Nucleus accumbens (tissue), 56 donors: ENCODE data around the gene SERPINB4.

Experiments
- DNase-seq, 56 donors: peaks; one replicate each; lab custom pipeline; 2025; lab: John Stamatoyannopoulos, UW

SERPINB4 gene

DNA sequence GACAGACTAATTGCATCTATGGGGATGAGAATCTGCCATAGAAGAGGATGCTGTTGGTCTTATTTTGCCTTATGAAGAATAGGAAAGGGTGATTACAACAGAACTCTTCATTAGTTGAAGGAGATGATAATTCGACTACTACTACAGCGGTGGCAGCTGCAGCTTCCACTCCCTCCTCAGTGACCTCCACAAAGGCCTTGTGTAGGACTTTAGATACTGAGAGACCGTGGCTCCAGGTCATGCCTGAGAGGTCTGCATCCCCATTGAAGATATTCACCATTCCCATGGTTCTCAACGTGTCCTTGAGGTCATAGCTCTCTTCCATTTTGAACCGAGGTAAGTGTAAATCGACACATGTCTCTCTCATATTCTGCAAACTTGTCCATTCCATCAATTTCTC, 6.4 kb downstream of the SERPINB4 start:
- DNase-seq, result no peak

DNA sequence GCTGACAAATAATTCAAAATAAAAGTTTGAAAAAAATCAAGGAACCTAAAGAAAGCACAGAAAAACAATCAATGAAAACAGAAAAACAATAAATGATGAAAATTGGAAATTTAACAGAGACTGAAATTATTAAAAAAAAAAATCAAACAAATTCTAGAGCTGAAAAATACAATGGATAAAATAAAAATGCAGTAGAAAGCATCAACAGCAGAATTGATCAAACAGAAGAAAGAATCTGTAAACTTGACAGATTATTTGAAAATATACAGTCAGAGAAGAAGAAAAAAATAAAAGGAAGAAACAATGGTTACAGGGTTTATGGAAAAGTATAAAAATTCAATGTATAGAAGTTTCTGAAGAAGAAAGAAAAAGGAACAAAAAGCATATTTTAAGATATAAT, 16.2 kb downstream of the SERPINB4 start:
- no peak for DNase-seq

DNA sequence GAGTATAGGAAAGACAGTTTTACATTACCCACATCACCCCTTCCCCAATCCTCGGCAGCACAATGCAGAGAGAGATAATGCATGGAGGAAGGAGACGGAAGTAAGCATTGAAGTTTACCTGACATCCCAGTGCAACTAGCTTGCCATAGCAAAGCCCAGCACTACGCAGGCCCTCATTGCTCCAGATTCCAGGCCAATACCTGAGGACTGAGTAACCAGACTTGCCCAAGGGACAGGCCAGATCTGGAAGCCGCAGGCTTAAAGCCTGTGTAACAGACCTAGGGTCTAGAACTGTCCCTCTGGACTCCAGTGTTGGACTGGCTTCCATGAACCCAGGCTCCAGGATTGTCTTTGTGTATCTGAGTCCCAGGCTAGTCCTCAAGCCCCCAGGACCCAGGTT, 17.6 kb downstream of the SERPINB4 start:
- no peak for DNase-seq

DNA sequence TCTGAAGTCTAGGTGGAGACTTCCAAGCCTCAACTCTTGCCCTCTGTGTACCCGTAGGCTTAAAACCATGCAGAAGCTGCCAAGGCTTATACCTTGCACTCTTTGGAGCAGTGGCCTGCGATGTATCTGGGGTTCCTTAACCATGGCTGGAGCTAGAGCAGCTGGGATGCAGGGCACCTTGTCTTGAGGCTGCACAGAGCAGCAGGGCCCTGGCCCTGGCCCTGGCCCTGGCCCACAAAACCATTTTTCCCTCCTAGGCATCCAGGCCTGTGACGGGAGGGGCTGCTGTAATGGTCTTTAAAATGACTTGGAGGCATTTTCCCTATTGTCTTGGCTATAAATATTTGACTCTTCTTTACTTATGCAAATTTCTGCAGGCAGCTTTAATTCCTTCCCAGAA, 19.2 kb downstream of the SERPINB4 start:
- no peak for DNase-seq

DNA sequence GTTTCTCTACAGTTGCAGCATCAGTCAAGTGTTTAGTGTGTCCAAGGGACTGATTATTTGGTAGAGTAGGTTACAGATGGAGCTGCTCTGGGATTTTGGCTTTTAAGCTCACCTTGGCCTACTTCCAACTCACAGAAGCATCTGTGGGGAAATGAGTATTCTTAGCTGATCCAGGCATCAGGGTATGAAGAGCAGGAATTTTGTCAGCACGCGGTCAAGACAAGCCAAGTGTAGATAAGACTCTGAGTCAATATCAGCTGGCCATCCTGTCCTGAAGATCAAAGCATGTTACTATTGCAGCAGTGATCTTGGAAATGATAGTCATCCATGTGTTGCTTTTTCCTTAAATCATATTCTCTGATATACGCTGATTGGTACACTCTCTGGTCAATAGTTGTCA, 24.4 kb downstream of the SERPINB4 start:
- DNase-seq, result no peak

DNA sequence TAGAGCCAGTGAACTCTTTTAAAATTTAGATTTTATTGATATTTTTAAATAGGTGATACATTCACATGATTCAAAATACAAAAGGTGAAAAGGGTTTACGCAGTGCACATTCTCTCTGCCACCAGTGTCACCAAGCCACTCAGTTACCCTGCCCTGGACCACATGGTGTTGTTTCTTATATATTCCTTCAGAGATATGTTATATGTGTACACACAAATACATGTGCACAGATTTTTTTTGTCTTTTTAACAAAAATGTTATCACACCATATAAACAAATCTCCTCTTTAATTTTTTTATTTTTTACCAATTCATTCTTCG, 26.2 kb downstream of the SERPINB4 start:
- DNase-seq, result no peak

DNA sequence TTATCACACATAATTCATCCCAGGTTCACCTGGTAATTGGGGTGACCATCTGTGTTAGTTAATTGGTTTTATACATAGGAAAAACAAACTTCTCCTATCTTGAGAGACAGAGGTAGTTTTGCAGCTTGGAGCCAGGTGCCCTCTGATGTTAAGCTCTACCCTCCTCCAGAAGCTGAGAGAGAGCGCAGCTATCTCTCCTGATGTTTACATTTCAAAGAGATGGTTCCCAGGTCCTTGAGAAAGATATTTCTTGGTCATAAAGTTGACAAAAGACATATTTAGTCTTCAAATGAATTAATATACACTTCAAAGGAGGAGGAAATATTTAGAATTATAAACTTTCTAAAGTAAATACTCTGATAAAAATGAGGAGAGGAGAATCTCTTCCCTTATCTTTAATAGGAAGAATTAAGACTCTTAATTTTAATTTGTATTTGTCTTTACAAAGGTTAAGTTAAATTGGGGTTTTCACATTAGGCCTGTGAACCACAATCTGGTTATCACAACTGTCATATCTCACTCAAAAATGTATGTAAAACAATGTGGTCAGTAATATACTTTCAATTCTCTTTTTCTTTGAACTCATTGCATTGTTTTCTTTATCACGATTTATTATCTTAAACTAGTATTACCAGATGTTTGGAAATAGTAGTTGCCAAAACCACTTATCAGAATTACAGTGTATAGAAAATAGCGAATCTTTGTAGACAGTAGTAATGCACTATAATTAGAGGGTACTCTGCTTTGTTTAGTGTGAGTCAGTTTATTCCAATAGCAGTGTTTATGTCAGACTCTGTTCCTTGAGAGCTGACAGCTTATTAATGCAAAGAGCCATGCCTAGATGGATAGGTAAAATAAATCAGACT, 26.8 kb downstream of the SERPINB4 start:
- DNase-seq, result no peak

DNA sequence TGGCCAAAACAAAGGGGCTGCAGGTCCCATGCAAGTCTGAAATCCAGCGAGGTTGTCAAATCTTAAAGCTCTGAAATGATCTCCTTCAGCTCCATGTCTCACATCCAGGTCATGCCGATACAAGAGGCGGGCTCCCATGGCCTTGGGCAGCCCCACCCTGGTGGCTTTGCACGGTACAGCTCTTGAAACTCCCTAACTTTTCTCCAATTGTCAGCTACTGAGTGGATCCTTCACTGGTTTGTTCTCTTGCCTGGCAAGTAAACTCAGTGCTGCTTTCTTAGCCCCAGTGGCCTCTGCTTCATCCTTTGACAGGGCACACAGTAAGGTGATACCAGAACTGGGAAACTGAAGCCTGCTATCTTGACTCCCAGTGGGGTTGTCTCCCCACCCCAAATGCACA, 30.6 kb downstream of the SERPINB4 start:
- DNase-seq, result no peak

DNA sequence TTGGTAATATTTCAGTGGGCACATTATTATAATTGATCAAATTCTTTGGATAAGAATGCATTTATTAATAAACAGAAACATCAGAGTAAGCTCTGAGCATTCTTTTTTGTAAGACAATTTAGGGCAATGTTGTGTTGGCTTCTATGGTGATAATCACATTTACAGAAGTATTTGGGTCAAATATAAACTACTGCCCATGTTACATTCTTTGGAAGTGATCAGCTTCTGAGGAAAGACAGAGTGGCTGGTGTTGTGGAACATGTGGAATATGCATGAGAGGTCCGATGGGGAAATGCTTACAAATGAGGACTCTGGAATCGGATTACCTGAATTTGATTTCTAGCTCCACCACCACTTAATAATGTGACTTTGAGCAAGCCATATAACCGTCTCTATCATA, 37.5 kb downstream of the SERPINB4 start:
- DNase-seq, result no peak

DNA sequence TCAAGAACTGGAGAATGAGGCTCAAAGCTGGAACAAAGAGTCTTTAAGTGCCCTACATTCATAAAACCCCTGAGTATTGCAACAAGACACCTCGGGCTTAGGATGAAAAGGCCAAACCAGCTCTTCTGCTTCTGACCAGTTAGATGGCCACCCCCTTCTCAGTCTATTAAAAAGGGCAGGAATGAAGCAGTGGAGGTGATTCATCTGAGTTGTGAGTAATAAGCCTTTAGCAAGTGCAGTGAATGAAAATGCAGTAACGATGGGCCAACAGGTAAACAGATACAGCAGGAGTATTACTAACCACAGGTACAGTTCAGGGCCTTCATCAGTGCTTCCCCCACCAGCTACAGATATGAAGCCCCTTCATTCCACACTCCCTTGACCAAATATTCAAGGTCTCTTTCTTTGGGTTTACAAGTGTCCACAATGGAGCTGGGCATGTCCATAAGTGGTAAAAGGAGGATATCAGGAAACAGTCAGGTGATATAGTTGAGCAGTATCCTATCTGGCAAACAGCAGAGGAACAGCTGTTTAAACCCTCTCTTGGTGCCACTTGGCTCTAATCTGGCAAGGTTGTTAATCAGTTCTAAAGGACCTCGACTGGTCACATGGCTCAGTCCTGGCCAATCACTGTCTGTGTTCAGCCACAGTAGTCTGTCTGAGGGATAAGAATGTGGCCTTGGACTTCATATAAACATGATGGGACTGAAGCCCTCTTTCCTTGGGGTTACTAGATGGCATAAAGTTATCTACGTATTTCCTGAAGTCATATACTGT, 39.1 kb downstream of the SERPINB4 start:
- DNase-seq, result no peak

DNA sequence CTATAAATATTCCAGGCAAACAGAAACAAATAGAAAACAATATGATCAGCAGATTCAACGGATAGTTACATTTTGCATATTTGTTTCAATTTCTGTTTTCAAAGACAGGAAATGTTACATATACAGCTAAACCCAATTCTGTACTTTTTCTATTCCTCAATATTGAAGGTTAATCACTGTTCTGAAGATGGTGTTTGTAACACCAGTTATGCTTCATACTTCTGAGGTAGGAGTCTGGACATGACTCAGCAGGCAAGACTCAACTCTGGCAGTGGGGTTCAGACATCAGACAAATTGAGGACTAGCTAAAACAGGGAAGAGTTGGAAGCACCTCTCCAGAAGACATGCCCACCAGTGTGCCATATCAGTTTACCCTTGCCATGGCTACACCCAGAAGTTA, 40.3 kb downstream of the SERPINB4 start:
- DNase-seq, result no peak

DNA sequence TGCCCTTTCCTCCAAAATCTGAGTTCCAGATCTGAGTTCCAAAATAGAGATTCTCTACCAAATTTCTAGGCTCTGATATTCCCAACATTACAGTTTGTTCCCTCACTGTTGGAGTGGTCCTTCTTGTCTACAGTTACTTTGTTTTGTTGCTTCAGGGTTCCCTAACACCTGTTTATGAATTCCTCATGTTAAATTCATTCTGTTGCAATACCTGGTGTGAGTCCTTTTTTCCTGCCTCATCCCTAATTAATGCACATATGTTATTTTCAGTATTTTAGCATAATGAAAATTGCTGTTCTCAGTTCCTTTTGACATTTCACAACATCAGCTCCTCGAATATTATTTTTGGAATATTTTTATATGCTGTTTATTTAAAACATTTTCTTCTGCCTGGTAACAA, 40.7 kb downstream of the SERPINB4 start:
- no peak for DNase-seq

DNA sequence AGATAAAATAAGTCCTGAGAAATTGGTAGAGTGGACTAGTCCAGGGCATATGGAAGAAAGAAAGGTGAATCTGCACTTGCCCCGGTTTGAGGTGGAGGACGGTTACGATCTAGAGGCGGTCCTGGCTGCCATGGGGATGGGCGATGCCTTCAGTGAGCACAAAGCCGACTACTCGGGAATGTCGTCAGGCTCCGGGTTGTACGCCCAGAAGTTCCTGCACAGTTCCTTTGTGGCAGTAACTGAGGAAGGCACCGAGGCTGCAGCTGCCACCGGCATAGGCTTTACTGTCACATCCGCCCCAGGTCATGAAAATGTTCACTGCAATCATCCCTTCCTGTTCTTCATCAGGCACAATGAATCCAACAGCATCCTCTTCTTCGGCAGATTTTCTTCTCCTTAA, 47.1 kb downstream of the SERPINB4 start:
- DNase-seq, result no peak

DNA sequence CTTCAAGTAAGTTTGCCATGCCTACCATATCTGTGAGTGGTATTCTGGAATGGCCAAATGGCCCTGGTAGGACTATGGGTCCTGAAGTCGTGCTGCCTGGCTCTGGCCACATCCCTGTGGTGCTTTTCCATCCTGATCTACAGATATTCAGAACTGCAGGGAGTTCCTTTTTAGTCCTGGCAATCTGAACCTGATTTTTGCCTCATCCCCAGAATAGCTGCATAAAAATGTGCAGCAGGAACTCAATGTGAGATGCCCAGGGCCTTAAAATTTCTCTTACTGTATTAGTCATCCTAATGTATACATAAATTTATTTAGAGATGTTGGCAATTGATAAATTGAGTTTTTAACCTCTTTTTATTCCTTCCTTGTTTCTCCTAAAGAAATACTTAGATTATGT, 51.6 kb downstream of the SERPINB4 start:
- DNase-seq, result no peak

DNA sequence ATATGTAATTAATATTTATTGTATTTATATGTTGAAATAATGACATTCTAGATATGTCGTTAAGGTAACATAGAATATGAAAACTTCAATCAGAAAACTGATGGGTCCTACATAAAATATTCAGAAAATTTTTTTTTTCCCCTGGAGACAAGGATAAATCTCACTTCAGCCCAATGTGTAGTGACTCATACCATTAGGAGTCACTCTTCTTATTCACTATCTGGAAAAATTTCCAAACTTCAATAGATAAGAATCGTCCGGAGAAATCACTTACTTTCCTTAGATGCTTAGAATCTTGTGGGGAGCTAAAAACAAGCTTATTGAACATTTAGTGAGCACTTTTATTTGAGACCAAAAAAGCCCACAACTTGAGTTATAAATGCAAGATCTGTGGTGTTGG, 52.3 kb downstream of the SERPINB4 start:
- no peak for DNase-seq

DNA sequence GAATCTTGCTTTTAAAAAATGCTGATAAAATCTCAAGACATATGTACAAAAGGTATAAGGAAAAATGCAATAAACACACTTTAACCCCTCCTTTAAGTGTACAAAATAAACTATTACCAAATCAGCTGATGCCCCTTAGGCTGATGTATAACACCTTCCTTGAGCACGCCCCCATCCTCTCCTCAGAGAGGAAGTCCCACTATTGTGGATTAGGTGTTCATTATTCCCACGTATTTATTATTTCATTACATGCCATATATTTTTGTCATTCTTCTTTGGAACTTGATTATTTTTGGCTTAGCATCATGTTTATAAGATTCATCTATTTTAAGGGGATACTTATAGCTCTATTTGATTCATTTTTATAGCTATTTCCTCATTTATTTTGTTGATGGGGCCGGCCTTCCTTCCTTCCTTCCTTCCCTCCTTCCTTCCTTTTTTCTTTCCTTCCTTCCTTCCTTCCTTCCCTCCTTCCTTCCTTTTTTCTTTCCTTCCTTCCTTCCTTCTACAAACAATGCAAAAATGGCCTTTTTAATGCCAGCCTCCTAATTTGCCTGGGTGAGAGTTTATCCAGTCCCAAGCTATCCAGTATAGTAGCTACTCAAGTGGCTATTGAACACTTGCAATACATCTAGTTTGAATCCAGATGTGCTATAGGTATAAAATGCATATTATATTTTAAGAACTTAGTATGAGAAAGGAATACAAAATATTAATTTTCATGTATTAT, 52.9 kb downstream of the SERPINB4 start:
- no peak for DNase-seq

DNA sequence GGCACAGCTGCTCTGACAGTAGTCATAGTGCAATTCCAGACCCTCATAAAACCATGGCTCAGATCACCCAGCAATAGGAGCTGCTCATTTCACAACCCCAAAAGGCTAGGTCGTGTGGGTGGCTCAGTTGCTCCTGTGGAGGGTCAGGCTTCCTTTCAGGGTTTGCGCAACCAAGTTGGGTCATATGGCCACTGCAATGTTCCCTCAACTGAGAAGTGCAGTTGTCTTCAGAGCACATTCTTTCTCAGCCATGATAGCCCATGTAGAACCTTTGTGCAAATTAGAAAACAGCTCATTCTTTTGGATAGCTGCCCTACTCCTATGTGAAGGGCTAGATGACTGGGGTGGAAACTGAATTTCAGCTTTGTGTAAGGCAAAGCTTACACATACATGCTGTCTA, 53.7 kb downstream of the SERPINB4 start:
- DNase-seq, result no peak

DNA sequence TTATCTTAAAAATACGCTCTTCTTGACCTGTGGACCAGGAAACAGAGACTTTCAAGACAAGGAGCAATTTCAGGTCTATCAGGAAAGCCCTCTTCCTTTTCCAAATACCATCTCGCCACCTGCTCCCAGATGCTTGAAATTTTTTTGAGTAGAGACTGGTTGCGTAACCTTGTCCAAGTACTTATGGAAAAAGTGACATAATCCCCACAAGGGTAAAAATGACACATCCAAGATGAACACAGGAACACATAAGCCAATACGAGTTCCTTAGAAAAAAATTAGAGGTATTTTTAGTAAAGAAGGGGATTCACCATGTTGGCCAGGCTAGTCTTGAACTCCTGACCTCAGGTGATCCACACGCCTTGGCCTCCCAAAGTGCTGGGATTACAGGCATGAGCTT, 55.1 kb downstream of the SERPINB4 start:
- DNase-seq, result no peak
